Choroid plexus epithelial cell (primary cell): ENCODE data around the gene TNFAIP3.

Source experiments
- DNase-seq: peaks from one replicate; pipeline ENCODE4 v3.0.0-alpha.2; 2010; ENCODE audit warnings: low read depth
- H3K4me3 ChIP-seq: 2 replicates; pipeline ENCODE4 v1.5.1; 2011; ENCODE audit warnings: low read depth, mild to moderate bottlenecking, control low read depth, low read length, moderate library complexity
- TF ChIP-seq, protein P1 (sequence below): conservative IDR thresholded peaks from 2 replicates; pipeline ENCODE4 v1.5.1; 2011; ENCODE audit warnings: low read depth, mild to moderate bottlenecking, control low read depth, inconsistent platforms, low read length, moderate library complexity

TNFAIP3 gene

DNA sequence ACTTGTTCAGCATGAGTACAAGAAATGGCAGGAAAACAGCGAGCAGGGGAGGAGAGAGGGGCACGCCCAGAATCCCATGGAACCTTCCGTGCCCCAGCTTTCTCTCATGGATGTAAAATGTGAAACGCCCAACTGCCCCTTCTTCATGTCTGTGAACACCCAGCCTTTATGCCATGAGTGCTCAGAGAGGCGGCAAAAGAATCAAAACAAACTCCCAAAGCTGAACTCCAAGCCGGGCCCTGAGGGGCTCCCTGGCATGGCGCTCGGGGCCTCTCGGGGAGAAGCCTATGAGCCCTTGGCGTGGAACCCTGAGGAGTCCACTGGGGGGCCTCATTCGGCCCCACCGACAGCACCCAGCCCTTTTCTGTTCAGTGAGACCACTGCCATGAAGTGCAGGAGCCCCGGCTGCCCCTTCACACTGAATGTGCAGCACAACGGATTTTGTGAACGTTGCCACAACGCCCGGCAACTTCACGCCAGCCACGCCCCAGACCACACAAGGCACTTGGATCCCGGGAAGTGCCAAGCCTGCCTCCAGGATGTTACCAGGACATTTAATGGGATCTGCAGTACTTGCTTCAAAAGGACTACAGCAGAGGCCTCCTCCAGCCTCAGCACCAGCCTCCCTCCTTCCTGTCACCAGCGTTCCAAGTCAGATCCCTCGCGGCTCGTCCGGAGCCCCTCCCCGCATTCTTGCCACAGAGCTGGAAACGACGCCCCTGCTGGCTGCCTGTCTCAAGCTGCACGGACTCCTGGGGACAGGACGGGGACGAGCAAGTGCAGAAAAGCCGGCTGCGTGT lies 11.6 kb downstream of the TNFAIP3 start:
- DNase-seq, result no peak
- TF ChIP-seq, protein P1, sequence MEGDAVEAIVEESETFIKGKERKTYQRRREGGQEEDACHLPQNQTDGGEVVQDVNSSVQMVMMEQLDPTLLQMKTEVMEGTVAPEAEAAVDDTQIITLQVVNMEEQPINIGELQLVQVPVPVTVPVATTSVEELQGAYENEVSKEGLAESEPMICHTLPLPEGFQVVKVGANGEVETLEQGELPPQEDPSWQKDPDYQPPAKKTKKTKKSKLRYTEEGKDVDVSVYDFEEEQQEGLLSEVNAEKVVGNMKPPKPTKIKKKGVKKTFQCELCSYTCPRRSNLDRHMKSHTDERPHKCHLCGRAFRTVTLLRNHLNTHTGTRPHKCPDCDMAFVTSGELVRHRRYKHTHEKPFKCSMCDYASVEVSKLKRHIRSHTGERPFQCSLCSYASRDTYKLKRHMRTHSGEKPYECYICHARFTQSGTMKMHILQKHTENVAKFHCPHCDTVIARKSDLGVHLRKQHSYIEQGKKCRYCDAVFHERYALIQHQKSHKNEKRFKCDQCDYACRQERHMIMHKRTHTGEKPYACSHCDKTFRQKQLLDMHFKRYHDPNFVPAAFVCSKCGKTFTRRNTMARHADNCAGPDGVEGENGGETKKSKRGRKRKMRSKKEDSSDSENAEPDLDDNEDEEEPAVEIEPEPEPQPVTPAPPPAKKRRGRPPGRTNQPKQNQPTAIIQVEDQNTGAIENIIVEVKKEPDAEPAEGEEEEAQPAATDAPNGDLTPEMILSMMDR, result peak; percentile 34
- no peak overlapping the region for H3K4me3 ChIP-seq

DNA sequence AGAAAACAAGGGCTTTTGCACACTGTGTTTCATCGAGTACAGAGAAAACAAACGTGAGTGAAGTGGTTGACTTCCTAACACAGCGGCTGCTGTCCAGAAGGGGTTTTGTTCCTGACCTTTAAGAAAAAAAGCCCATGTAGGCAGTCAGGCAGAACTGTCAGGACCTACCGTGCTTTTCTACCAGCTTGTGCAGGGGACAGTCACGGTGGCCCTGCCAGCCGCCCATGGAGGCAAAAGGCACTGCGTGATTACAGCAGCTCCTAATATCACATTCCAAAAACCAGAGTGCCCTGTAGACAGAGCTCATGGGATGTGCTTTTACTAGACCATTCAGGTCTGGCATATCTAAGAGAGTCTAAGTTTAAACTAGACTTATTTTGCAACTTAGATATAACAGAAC lies 12.2 kb downstream of the TNFAIP3 start:
- TF ChIP-seq, protein P1, result no peak
- no peak for DNase-seq

DNA sequence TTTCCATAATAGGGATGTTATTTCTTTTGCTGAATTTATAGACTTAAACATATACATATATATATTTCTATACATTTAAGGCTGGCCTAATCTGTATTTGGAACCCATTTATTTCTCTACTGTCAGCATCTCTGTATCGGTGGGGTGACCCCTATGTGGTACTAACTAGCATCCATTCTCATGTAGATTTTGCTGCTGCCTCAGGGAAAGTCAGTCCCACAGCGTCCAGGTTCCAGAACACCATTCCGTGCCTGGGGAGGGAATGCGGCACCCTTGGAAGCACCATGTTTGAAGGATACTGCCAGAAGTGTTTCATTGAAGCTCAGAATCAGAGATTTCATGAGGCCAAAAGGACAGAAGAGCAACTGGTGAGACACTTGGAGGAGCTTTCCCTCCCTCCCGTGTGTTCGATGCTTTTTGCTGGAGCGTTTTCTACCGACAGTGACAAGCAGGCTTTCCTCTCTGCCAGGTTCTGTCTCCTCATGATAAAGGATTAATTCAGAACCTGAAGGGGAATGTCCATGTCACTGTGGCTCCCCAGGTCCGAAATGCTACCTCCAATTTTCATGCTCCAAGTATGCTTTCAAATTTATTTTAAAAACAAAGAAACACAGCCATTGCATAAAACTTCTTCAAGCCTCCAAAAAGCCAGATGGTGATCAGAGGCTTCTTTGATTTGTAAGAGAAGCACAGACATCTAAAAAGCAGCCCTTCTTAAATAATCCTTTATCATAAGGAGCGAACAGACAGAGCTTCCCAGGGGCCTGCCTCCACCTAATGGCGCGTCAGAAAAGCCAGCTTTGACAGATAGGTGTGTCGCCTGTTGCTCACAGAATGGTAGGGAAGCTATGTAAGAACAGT lies 13.1 kb downstream of the TNFAIP3 start:
- DNase-seq, result no peak
- TF ChIP-seq, protein P1, result no peak
- no peak overlapping the region for H3K4me3 ChIP-seq

More for the DNA sequence above, 12.2 kb downstream of the TNFAIP3 start:
- no peak overlapping the region for H3K4me3 ChIP-seq

- TF ChIP-seq, protein P1, result no peak
- no peak overlapping the region for H3K4me3 ChIP-seq
- DNase-seq, result no peak
Observed at GRCh38 chr6:137880746-137881521, 13.9 kb downstream of the TNFAIP3 start.

GRCh38 chr6:137881522-137881886 lies 14.4 kb downstream of the TNFAIP3 start:
- TF ChIP-seq, protein P1, result no peak
- no peak overlapping the region for H3K4me3 ChIP-seq
- no peak for DNase-seq

GRCh38 chr6:137882225-137882961 lies 15.3 kb downstream of the TNFAIP3 start:
- peak; percentile 62 for DNase-seq
- H3K4me3 ChIP-seq, result no peak overlapping the region
- TF ChIP-seq, protein P1, result no peak
